ENCODE results near the gene CACNA1A. TPM values are rescaled to one million over a fixed set of nuclear protein-coding genes. Genes with fewer than 3 reads are reported as not detected.
"Not testable (repeated sequence)": the region's sequence is repeated elsewhere in the genome, so short reads cannot be mapped to it uniquely, and the experiment has no call there.

Gene CACNA1A
- total RNA-seq, 2 donors from 2014 or later = 0.27 to 2.3 TPM

GRCh38 chr19:13206587-13206986 is 299.7 kb downstream of the CACNA1A start:
- no peak for DNase-seq (ENCODE audit: low spot score)
- Histone ChIP-seq H3K4me1 (ENCODE audit: control insufficient read depth in 1 of 2, low read depth in 2 of 2) (peaks cover 4 to 20% of the 10 kb centered on the region in 2 donors), H3K9me3 (no peaks in the 10 kb centered on the region), H3K4me3 (no peak overlapping the region), H3K27ac (no peak overlapping the region), H3K36me3 (no peaks in the 10 kb centered on the region), H3K27me3 (replicated peaks; ENCODE audit: insufficient read depth) (no peaks in the 10 kb centered on the region)
- no peak for ATAC-seq (ENCODE audit: insufficient number of reproducible peaks, low FRiP score, low read depth)
- no peak for TF ChIP-seq CTCF (IDR thresholded peaks at IDR 0.05)

- H3K27ac ChIP-seq = not testable (repeated sequence)
These were observed 304.2 kb downstream of the CACNA1A start for GRCh38 chr19:13202112-13202511.

GRCh38 chr19:13198634-13199033 is 307.6 kb downstream of the CACNA1A start:
- no peak for TF ChIP-seq CTCF (IDR thresholded peaks at IDR 0.05)
- H3K27me3 ChIP-seq (replicated peaks; ENCODE audit: insufficient read depth) = no peaks in the 10 kb centered on the region
- H3K9me3 ChIP-seq = no peaks in the 10 kb centered on the region
- no peaks in the 10 kb centered on the region for H3K4me1 ChIP-seq (ENCODE audit: control insufficient read depth in 1 of 2, low read depth in 2 of 2)
- DNase-seq (ENCODE audit: low spot score) (no peak), ATAC-seq (ENCODE audit: insufficient number of reproducible peaks, low FRiP score, low read depth) (no peak)
- H3K36me3 ChIP-seq = no peaks in the 10 kb centered on the region
- H3K27ac ChIP-seq = no peak overlapping the region
- H3K4me3 ChIP-seq = no peak overlapping the region

More at GRCh38 chr19:13202112-13202511, 304.2 kb downstream of the CACNA1A start:
- H3K4me1 ChIP-seq (ENCODE audit: control insufficient read depth in 1 of 2, low read depth in 2 of 2); H3K36me3 ChIP-seq; H3K27me3 ChIP-seq (replicated peaks; ENCODE audit: insufficient read depth); H3K9me3 ChIP-seq; H3K4me3 ChIP-seq; DNase-seq (ENCODE audit: low spot score); ATAC-seq (ENCODE audit: insufficient number of reproducible peaks, low FRiP score, low read depth): not testable (repeated sequence)

- no peak overlapping the region for H3K27ac ChIP-seq
- no peak for TF ChIP-seq CTCF (IDR thresholded peaks at IDR 0.05)
- DNase-seq (ENCODE audit: low spot score) (no peak), ATAC-seq (ENCODE audit: insufficient number of reproducible peaks, low FRiP score, low read depth) (no peak)
- H3K9me3 ChIP-seq = no peaks in the 10 kb centered on the region
- no peaks in the 10 kb centered on the region for H3K36me3 ChIP-seq
- H3K27me3 ChIP-seq (replicated peaks; ENCODE audit: insufficient read depth) = no peaks in the 10 kb centered on the region
- no peak overlapping the region for H3K4me3 ChIP-seq
- H3K4me1 ChIP-seq (ENCODE audit: control insufficient read depth in 1 of 2, low read depth in 2 of 2) = no peaks in the 10 kb centered on the region
These were observed 310.6 kb downstream of the CACNA1A start for GRCh38 chr19:13195678-13196077.

GRCh38 chr19:13190781-13191540 is 315.3 kb downstream of the CACNA1A start:
- Histone ChIP-seq H3K27me3 (replicated peaks; ENCODE audit: insufficient read depth) (no peaks in the 10 kb centered on the region), H3K9me3 (no peaks in the 10 kb centered on the region), H3K27ac (no peak overlapping the region), H3K4me1 (ENCODE audit: control insufficient read depth in 1 of 2, low read depth in 2 of 2) (no peaks in the 10 kb centered on the region), H3K4me3 (no peak overlapping the region), H3K36me3 (no peaks in the 10 kb centered on the region)
- DNase-seq (ENCODE audit: low spot score) (no peak), ATAC-seq (ENCODE audit: insufficient number of reproducible peaks, low FRiP score, low read depth) (no peak)
- no peak for TF ChIP-seq CTCF (IDR thresholded peaks at IDR 0.05)

GRCh38 chr19:13189600-13189999 is 316.7 kb downstream of the CACNA1A start:
- Histone ChIP-seq H3K27me3 (replicated peaks; ENCODE audit: insufficient read depth) (no peaks in the 10 kb centered on the region), H3K4me1 (ENCODE audit: control insufficient read depth in 1 of 2, low read depth in 2 of 2) (no peaks in the 10 kb centered on the region), H3K36me3 (no peaks in the 10 kb centered on the region), H3K4me3 (no peak overlapping the region), H3K9me3 (no peaks in the 10 kb centered on the region), H3K27ac (no peak overlapping the region)
- TF ChIP-seq CTCF (IDR thresholded peaks at IDR 0.05) = no peak
- ATAC-seq (ENCODE audit: insufficient number of reproducible peaks, low FRiP score, low read depth) (no peak), DNase-seq (ENCODE audit: low spot score) (no peak)

All from thoracic aorta (tissue), 2 donors.